Measurements from ENCODE around the gene SERPINB4.

SERPINB4 gene

DNA sequence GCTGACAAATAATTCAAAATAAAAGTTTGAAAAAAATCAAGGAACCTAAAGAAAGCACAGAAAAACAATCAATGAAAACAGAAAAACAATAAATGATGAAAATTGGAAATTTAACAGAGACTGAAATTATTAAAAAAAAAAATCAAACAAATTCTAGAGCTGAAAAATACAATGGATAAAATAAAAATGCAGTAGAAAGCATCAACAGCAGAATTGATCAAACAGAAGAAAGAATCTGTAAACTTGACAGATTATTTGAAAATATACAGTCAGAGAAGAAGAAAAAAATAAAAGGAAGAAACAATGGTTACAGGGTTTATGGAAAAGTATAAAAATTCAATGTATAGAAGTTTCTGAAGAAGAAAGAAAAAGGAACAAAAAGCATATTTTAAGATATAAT lies 16.2 kb downstream of the SERPINB4 start:
- no peak for DNase-seq (ENCODE audit: low read depth in 2 of 2)

DNA sequence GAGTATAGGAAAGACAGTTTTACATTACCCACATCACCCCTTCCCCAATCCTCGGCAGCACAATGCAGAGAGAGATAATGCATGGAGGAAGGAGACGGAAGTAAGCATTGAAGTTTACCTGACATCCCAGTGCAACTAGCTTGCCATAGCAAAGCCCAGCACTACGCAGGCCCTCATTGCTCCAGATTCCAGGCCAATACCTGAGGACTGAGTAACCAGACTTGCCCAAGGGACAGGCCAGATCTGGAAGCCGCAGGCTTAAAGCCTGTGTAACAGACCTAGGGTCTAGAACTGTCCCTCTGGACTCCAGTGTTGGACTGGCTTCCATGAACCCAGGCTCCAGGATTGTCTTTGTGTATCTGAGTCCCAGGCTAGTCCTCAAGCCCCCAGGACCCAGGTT lies 17.6 kb downstream of the SERPINB4 start:
- no peak for DNase-seq (ENCODE audit: low read depth in 2 of 2)

DNA sequence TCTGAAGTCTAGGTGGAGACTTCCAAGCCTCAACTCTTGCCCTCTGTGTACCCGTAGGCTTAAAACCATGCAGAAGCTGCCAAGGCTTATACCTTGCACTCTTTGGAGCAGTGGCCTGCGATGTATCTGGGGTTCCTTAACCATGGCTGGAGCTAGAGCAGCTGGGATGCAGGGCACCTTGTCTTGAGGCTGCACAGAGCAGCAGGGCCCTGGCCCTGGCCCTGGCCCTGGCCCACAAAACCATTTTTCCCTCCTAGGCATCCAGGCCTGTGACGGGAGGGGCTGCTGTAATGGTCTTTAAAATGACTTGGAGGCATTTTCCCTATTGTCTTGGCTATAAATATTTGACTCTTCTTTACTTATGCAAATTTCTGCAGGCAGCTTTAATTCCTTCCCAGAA lies 19.2 kb downstream of the SERPINB4 start:
- no peak for DNase-seq (ENCODE audit: low read depth in 2 of 2)

DNA sequence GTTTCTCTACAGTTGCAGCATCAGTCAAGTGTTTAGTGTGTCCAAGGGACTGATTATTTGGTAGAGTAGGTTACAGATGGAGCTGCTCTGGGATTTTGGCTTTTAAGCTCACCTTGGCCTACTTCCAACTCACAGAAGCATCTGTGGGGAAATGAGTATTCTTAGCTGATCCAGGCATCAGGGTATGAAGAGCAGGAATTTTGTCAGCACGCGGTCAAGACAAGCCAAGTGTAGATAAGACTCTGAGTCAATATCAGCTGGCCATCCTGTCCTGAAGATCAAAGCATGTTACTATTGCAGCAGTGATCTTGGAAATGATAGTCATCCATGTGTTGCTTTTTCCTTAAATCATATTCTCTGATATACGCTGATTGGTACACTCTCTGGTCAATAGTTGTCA lies 24.4 kb downstream of the SERPINB4 start:
- no peak for DNase-seq (ENCODE audit: low read depth in 2 of 2)

DNA sequence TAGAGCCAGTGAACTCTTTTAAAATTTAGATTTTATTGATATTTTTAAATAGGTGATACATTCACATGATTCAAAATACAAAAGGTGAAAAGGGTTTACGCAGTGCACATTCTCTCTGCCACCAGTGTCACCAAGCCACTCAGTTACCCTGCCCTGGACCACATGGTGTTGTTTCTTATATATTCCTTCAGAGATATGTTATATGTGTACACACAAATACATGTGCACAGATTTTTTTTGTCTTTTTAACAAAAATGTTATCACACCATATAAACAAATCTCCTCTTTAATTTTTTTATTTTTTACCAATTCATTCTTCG lies 26.2 kb downstream of the SERPINB4 start:
- DNase-seq (ENCODE audit: low read depth in 2 of 2): no peak

DNA sequence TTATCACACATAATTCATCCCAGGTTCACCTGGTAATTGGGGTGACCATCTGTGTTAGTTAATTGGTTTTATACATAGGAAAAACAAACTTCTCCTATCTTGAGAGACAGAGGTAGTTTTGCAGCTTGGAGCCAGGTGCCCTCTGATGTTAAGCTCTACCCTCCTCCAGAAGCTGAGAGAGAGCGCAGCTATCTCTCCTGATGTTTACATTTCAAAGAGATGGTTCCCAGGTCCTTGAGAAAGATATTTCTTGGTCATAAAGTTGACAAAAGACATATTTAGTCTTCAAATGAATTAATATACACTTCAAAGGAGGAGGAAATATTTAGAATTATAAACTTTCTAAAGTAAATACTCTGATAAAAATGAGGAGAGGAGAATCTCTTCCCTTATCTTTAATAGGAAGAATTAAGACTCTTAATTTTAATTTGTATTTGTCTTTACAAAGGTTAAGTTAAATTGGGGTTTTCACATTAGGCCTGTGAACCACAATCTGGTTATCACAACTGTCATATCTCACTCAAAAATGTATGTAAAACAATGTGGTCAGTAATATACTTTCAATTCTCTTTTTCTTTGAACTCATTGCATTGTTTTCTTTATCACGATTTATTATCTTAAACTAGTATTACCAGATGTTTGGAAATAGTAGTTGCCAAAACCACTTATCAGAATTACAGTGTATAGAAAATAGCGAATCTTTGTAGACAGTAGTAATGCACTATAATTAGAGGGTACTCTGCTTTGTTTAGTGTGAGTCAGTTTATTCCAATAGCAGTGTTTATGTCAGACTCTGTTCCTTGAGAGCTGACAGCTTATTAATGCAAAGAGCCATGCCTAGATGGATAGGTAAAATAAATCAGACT lies 26.8 kb downstream of the SERPINB4 start:
- peak; percentile 3 to 6 for DNase-seq (ENCODE audit: low read depth in 2 of 2)

DNA sequence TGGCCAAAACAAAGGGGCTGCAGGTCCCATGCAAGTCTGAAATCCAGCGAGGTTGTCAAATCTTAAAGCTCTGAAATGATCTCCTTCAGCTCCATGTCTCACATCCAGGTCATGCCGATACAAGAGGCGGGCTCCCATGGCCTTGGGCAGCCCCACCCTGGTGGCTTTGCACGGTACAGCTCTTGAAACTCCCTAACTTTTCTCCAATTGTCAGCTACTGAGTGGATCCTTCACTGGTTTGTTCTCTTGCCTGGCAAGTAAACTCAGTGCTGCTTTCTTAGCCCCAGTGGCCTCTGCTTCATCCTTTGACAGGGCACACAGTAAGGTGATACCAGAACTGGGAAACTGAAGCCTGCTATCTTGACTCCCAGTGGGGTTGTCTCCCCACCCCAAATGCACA lies 30.6 kb downstream of the SERPINB4 start:
- no peak for DNase-seq (ENCODE audit: low read depth in 2 of 2)

DNA sequence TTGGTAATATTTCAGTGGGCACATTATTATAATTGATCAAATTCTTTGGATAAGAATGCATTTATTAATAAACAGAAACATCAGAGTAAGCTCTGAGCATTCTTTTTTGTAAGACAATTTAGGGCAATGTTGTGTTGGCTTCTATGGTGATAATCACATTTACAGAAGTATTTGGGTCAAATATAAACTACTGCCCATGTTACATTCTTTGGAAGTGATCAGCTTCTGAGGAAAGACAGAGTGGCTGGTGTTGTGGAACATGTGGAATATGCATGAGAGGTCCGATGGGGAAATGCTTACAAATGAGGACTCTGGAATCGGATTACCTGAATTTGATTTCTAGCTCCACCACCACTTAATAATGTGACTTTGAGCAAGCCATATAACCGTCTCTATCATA lies 37.5 kb downstream of the SERPINB4 start:
- DNase-seq (ENCODE audit: low read depth in 2 of 2): no peak

DNA sequence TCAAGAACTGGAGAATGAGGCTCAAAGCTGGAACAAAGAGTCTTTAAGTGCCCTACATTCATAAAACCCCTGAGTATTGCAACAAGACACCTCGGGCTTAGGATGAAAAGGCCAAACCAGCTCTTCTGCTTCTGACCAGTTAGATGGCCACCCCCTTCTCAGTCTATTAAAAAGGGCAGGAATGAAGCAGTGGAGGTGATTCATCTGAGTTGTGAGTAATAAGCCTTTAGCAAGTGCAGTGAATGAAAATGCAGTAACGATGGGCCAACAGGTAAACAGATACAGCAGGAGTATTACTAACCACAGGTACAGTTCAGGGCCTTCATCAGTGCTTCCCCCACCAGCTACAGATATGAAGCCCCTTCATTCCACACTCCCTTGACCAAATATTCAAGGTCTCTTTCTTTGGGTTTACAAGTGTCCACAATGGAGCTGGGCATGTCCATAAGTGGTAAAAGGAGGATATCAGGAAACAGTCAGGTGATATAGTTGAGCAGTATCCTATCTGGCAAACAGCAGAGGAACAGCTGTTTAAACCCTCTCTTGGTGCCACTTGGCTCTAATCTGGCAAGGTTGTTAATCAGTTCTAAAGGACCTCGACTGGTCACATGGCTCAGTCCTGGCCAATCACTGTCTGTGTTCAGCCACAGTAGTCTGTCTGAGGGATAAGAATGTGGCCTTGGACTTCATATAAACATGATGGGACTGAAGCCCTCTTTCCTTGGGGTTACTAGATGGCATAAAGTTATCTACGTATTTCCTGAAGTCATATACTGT lies 39.1 kb downstream of the SERPINB4 start:
- no peak for DNase-seq (ENCODE audit: low read depth in 2 of 2)

DNA sequence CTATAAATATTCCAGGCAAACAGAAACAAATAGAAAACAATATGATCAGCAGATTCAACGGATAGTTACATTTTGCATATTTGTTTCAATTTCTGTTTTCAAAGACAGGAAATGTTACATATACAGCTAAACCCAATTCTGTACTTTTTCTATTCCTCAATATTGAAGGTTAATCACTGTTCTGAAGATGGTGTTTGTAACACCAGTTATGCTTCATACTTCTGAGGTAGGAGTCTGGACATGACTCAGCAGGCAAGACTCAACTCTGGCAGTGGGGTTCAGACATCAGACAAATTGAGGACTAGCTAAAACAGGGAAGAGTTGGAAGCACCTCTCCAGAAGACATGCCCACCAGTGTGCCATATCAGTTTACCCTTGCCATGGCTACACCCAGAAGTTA lies 40.3 kb downstream of the SERPINB4 start:
- no peak for DNase-seq (ENCODE audit: low read depth in 2 of 2)

DNA sequence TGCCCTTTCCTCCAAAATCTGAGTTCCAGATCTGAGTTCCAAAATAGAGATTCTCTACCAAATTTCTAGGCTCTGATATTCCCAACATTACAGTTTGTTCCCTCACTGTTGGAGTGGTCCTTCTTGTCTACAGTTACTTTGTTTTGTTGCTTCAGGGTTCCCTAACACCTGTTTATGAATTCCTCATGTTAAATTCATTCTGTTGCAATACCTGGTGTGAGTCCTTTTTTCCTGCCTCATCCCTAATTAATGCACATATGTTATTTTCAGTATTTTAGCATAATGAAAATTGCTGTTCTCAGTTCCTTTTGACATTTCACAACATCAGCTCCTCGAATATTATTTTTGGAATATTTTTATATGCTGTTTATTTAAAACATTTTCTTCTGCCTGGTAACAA lies 40.7 kb downstream of the SERPINB4 start:
- no peak for DNase-seq (ENCODE audit: low read depth in 2 of 2)

DNA sequence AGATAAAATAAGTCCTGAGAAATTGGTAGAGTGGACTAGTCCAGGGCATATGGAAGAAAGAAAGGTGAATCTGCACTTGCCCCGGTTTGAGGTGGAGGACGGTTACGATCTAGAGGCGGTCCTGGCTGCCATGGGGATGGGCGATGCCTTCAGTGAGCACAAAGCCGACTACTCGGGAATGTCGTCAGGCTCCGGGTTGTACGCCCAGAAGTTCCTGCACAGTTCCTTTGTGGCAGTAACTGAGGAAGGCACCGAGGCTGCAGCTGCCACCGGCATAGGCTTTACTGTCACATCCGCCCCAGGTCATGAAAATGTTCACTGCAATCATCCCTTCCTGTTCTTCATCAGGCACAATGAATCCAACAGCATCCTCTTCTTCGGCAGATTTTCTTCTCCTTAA lies 47.1 kb downstream of the SERPINB4 start:
- DNase-seq (ENCODE audit: low read depth in 2 of 2): no peak

DNA sequence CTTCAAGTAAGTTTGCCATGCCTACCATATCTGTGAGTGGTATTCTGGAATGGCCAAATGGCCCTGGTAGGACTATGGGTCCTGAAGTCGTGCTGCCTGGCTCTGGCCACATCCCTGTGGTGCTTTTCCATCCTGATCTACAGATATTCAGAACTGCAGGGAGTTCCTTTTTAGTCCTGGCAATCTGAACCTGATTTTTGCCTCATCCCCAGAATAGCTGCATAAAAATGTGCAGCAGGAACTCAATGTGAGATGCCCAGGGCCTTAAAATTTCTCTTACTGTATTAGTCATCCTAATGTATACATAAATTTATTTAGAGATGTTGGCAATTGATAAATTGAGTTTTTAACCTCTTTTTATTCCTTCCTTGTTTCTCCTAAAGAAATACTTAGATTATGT lies 51.6 kb downstream of the SERPINB4 start:
- no peak for DNase-seq (ENCODE audit: low read depth in 2 of 2)

DNA sequence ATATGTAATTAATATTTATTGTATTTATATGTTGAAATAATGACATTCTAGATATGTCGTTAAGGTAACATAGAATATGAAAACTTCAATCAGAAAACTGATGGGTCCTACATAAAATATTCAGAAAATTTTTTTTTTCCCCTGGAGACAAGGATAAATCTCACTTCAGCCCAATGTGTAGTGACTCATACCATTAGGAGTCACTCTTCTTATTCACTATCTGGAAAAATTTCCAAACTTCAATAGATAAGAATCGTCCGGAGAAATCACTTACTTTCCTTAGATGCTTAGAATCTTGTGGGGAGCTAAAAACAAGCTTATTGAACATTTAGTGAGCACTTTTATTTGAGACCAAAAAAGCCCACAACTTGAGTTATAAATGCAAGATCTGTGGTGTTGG lies 52.3 kb downstream of the SERPINB4 start:
- DNase-seq (ENCODE audit: low read depth in 2 of 2): no peak

DNA sequence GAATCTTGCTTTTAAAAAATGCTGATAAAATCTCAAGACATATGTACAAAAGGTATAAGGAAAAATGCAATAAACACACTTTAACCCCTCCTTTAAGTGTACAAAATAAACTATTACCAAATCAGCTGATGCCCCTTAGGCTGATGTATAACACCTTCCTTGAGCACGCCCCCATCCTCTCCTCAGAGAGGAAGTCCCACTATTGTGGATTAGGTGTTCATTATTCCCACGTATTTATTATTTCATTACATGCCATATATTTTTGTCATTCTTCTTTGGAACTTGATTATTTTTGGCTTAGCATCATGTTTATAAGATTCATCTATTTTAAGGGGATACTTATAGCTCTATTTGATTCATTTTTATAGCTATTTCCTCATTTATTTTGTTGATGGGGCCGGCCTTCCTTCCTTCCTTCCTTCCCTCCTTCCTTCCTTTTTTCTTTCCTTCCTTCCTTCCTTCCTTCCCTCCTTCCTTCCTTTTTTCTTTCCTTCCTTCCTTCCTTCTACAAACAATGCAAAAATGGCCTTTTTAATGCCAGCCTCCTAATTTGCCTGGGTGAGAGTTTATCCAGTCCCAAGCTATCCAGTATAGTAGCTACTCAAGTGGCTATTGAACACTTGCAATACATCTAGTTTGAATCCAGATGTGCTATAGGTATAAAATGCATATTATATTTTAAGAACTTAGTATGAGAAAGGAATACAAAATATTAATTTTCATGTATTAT lies 52.9 kb downstream of the SERPINB4 start:
- DNase-seq (ENCODE audit: low read depth in 2 of 2): no peak

DNA sequence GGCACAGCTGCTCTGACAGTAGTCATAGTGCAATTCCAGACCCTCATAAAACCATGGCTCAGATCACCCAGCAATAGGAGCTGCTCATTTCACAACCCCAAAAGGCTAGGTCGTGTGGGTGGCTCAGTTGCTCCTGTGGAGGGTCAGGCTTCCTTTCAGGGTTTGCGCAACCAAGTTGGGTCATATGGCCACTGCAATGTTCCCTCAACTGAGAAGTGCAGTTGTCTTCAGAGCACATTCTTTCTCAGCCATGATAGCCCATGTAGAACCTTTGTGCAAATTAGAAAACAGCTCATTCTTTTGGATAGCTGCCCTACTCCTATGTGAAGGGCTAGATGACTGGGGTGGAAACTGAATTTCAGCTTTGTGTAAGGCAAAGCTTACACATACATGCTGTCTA lies 53.7 kb downstream of the SERPINB4 start:
- no peak for DNase-seq (ENCODE audit: low read depth in 2 of 2)

DNA sequence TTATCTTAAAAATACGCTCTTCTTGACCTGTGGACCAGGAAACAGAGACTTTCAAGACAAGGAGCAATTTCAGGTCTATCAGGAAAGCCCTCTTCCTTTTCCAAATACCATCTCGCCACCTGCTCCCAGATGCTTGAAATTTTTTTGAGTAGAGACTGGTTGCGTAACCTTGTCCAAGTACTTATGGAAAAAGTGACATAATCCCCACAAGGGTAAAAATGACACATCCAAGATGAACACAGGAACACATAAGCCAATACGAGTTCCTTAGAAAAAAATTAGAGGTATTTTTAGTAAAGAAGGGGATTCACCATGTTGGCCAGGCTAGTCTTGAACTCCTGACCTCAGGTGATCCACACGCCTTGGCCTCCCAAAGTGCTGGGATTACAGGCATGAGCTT lies 55.1 kb downstream of the SERPINB4 start:
- no peak for DNase-seq (ENCODE audit: low read depth in 2 of 2)

Data from fibroblast of skin of left quadriceps (primary cell).